ENCODE results near the gene CLRN2.
"Not testable (repeated sequence)": the region's sequence is repeated elsewhere in the genome, so short reads cannot be mapped to it uniquely, and the experiment has no call there.

CLRN2 gene

GRCh38 chr4:17575177-17575576, 60.2 kb downstream of the CLRN2 start:
- H3K9ac ChIP-seq (ENCODE audit: low read length); H3K36me3 ChIP-seq (ENCODE audit: control insufficient read depth in 1 of 2, insufficient read depth in 2 of 2, low read length in 2 of 2); H3K79me2 ChIP-seq (ENCODE audit: control insufficient read depth, insufficient read depth, low read length, poor library complexity); H3K9me3 ChIP-seq (ENCODE audit: insufficient read depth, low read depth, low read length); H3K79me1 ChIP-seq (ENCODE audit: low read length); H3K4ac ChIP-seq (ENCODE audit: low read depth, low read length); H2BK5ac ChIP-seq (ENCODE audit: low read depth, low read length, poor library complexity); H2AFZ ChIP-seq (ENCODE audit: insufficient read depth, low read length, poor library complexity); H3K4me2 ChIP-seq (ENCODE audit: low read length); H4K91ac ChIP-seq (ENCODE audit: low read depth, low read length); H2BK12ac ChIP-seq (ENCODE audit: low read length); DNase-seq; H2BK120ac ChIP-seq (ENCODE audit: insufficient read depth, low read length, poor library complexity); H3K14ac ChIP-seq (ENCODE audit: low read length); H2AK5ac ChIP-seq (ENCODE audit: low read length); H3K27me3 ChIP-seq (ENCODE audit: insufficient read depth, low read length); H3K23ac ChIP-seq (ENCODE audit: low read length); H3K4me3 ChIP-seq (ENCODE audit: low read depth, low read length); H4K12ac ChIP-seq (ENCODE audit: low read depth, low read length); H4K8ac ChIP-seq (ENCODE audit: low read depth, low read length); H3K18ac ChIP-seq (ENCODE audit: low read length); H3K4me1 ChIP-seq (ENCODE audit: control insufficient read depth in 1 of 2, insufficient read depth in 2 of 2, low read length in 2 of 2); H3K27ac ChIP-seq (ENCODE audit: low read depth, low read length): not testable (repeated sequence)
- WGBS (ENCODE audit: extremely low coverage, insufficient coverage, insufficient read length), result no CpG with 5 or more reads among the region's 12 CpGs
